ENCODE results near the gene COX10.
"Not testable (repeated sequence)": the region's sequence is repeated elsewhere in the genome, so short reads cannot be mapped to it uniquely, and the experiment has no call there.

COX10 gene

DNA sequence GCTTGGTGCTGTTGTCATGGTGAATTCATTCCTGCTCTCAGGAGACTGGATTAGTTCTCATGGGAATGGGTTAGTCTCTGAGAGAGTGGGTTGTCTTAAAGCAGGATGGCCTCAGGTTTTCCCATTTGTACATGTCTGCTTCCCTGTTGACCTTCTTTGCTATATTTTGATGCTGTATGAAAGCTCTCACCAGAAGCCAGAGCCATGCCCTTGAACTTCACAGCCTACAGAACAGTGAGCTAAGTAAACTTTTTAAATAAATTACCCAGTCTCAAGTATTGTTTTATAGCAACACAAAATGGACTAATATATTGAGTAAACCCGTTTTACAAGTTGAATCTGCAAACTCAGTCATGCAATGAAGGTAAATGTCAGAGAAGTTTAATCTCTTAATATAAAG is 100.6 kb downstream of the COX10 start:
- no peaks in the 10 kb centered on the region for H3K4me1 ChIP-seq (ENCODE audit: control insufficient read depth, insufficient read depth, low read length)
- no peaks in the 10 kb centered on the region for H3K36me3 ChIP-seq (ENCODE audit: control insufficient read depth in 2 of 2, insufficient read depth in 2 of 2, low read length in 2 of 2)
- no peaks in the 10 kb centered on the region for H3K27me3 ChIP-seq (ENCODE audit: control insufficient read depth in 1 of 2, insufficient read depth in 2 of 2, low read length in 2 of 2)
- H3K9me3 ChIP-seq (ENCODE audit: control insufficient read depth in 2 of 2, low read length in 2 of 2), result peaks cover 4 to 9% of the 10 kb centered on the region in 2 donors
- no peak overlapping the region for H3K27ac ChIP-seq (ENCODE audit: low read length)
- no peak overlapping the region for H3K9ac ChIP-seq (ENCODE audit: low read length in 2 of 2)
- H3K4me3 ChIP-seq (ENCODE audit: low read length in 2 of 2), result no peak overlapping the region

- not testable (repeated sequence) for H3K4me1 ChIP-seq (ENCODE audit: control insufficient read depth, insufficient read depth, low read length); H3K27me3 ChIP-seq (ENCODE audit: control insufficient read depth in 1 of 2, insufficient read depth in 2 of 2, low read length in 2 of 2); H3K27ac ChIP-seq (ENCODE audit: low read length); H3K9ac ChIP-seq (ENCODE audit: low read length in 2 of 2); H3K4me3 ChIP-seq (ENCODE audit: low read length in 2 of 2); H3K36me3 ChIP-seq (ENCODE audit: control insufficient read depth in 2 of 2, insufficient read depth in 2 of 2, low read length in 2 of 2); H3K9me3 ChIP-seq (ENCODE audit: control insufficient read depth in 2 of 2, low read length in 2 of 2)
Observed at GRCh38 chr17:14176989-14177388, 107.7 kb downstream of the COX10 start.

- H3K9ac ChIP-seq (ENCODE audit: low read length in 2 of 2); H3K4me1 ChIP-seq (ENCODE audit: control insufficient read depth, insufficient read depth, low read length); H3K36me3 ChIP-seq (ENCODE audit: control insufficient read depth in 2 of 2, insufficient read depth in 2 of 2, low read length in 2 of 2); H3K27me3 ChIP-seq (ENCODE audit: control insufficient read depth in 1 of 2, insufficient read depth in 2 of 2, low read length in 2 of 2); H3K9me3 ChIP-seq (ENCODE audit: control insufficient read depth in 2 of 2, low read length in 2 of 2); H3K4me3 ChIP-seq (ENCODE audit: low read length in 2 of 2); H3K27ac ChIP-seq (ENCODE audit: low read length): not testable (repeated sequence)
Observed at GRCh38 chr17:14177801-14178200, 108.5 kb downstream of the COX10 start.

GRCh38 chr17:14179951-14180350 is 110.6 kb downstream of the COX10 start:
- H3K9me3 ChIP-seq (ENCODE audit: control insufficient read depth in 2 of 2, low read length in 2 of 2); H3K9ac ChIP-seq (ENCODE audit: low read length in 2 of 2); H3K4me3 ChIP-seq (ENCODE audit: low read length in 2 of 2); H3K27ac ChIP-seq (ENCODE audit: low read length); H3K36me3 ChIP-seq (ENCODE audit: control insufficient read depth in 2 of 2, insufficient read depth in 2 of 2, low read length in 2 of 2); H3K4me1 ChIP-seq (ENCODE audit: control insufficient read depth, insufficient read depth, low read length); H3K27me3 ChIP-seq (ENCODE audit: control insufficient read depth in 1 of 2, insufficient read depth in 2 of 2, low read length in 2 of 2): not testable (repeated sequence)

GRCh38 chr17:14182084-14182483 is 112.8 kb downstream of the COX10 start:
- H3K27me3 ChIP-seq (ENCODE audit: control insufficient read depth in 1 of 2, insufficient read depth in 2 of 2, low read length in 2 of 2); H3K9me3 ChIP-seq (ENCODE audit: control insufficient read depth in 2 of 2, low read length in 2 of 2); H3K36me3 ChIP-seq (ENCODE audit: control insufficient read depth in 2 of 2, insufficient read depth in 2 of 2, low read length in 2 of 2); H3K9ac ChIP-seq (ENCODE audit: low read length in 2 of 2); H3K27ac ChIP-seq (ENCODE audit: low read length); H3K4me3 ChIP-seq (ENCODE audit: low read length in 2 of 2); H3K4me1 ChIP-seq (ENCODE audit: control insufficient read depth, insufficient read depth, low read length): not testable (repeated sequence)

GRCh38 chr17:14184536-14184935 is 115.2 kb downstream of the COX10 start:
- not testable (repeated sequence) for H3K27ac ChIP-seq (ENCODE audit: low read length); H3K4me3 ChIP-seq (ENCODE audit: low read length in 2 of 2); H3K36me3 ChIP-seq (ENCODE audit: control insufficient read depth in 2 of 2, insufficient read depth in 2 of 2, low read length in 2 of 2); H3K4me1 ChIP-seq (ENCODE audit: control insufficient read depth, insufficient read depth, low read length); H3K9ac ChIP-seq (ENCODE audit: low read length in 2 of 2); H3K27me3 ChIP-seq (ENCODE audit: control insufficient read depth in 1 of 2, insufficient read depth in 2 of 2, low read length in 2 of 2); H3K9me3 ChIP-seq (ENCODE audit: control insufficient read depth in 2 of 2, low read length in 2 of 2)

- not testable (repeated sequence) for H3K27me3 ChIP-seq (ENCODE audit: control insufficient read depth in 1 of 2, insufficient read depth in 2 of 2, low read length in 2 of 2); H3K4me1 ChIP-seq (ENCODE audit: control insufficient read depth, insufficient read depth, low read length); H3K27ac ChIP-seq (ENCODE audit: low read length); H3K36me3 ChIP-seq (ENCODE audit: control insufficient read depth in 2 of 2, insufficient read depth in 2 of 2, low read length in 2 of 2); H3K9me3 ChIP-seq (ENCODE audit: control insufficient read depth in 2 of 2, low read length in 2 of 2); H3K4me3 ChIP-seq (ENCODE audit: low read length in 2 of 2); H3K9ac ChIP-seq (ENCODE audit: low read length in 2 of 2)
Observed at GRCh38 chr17:14186443-14186842, 117.1 kb downstream of the COX10 start.

DNA sequence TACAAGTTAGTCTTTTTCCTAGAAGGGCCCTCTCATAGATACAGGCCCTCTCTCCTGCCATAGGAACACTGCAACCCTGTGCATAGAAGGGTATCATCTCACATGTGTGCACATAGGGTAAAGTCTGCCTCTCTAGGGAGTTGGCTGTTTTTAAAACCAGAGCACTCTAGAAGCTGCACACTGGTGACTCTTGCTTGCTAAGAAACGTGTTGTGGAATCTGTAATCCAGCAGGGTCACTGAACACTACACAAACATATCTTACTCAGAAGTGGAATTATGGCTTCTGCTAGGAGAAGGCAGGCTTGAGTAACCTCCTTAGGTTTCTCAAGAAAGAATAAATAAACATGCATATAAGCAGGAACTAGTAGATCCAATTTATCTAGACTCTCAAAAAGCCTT is 121.5 kb downstream of the COX10 start:
- H3K9ac ChIP-seq (ENCODE audit: low read length in 2 of 2); H3K27me3 ChIP-seq (ENCODE audit: control insufficient read depth in 1 of 2, insufficient read depth in 2 of 2, low read length in 2 of 2); H3K27ac ChIP-seq (ENCODE audit: low read length); H3K4me1 ChIP-seq (ENCODE audit: control insufficient read depth, insufficient read depth, low read length); H3K36me3 ChIP-seq (ENCODE audit: control insufficient read depth in 2 of 2, insufficient read depth in 2 of 2, low read length in 2 of 2); H3K4me3 ChIP-seq (ENCODE audit: low read length in 2 of 2); H3K9me3 ChIP-seq (ENCODE audit: control insufficient read depth in 2 of 2, low read length in 2 of 2): not testable (repeated sequence)

DNA sequence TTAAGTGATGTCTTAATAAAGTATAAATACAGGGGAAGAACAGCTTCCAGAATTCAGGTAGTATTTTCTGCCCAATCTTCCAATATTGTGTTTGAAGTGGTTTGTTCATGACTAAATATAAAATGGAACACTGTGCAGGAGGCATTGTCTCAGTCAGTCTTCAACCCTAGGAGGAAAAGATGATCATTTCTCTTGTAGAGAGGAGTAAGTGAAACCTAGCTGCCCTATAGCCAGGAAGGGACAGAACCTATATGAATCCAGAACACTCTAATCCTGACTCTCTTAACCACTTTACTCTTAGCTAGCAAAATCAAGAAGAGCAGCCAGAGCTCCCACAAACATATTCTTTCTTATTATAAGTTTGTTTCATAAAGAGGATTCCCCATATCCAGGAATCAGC is 122.2 kb downstream of the COX10 start:
- H3K4me3 ChIP-seq (ENCODE audit: low read length in 2 of 2); H3K36me3 ChIP-seq (ENCODE audit: control insufficient read depth in 2 of 2, insufficient read depth in 2 of 2, low read length in 2 of 2); H3K9me3 ChIP-seq (ENCODE audit: control insufficient read depth in 2 of 2, low read length in 2 of 2); H3K27ac ChIP-seq (ENCODE audit: low read length); H3K9ac ChIP-seq (ENCODE audit: low read length in 2 of 2); H3K27me3 ChIP-seq (ENCODE audit: control insufficient read depth in 1 of 2, insufficient read depth in 2 of 2, low read length in 2 of 2); H3K4me1 ChIP-seq (ENCODE audit: control insufficient read depth, insufficient read depth, low read length): not testable (repeated sequence)

GRCh38 chr17:14192039-14192438 is 122.7 kb downstream of the COX10 start:
- not testable (repeated sequence) for H3K27ac ChIP-seq (ENCODE audit: low read length); H3K4me3 ChIP-seq (ENCODE audit: low read length in 2 of 2); H3K4me1 ChIP-seq (ENCODE audit: control insufficient read depth, insufficient read depth, low read length); H3K9me3 ChIP-seq (ENCODE audit: control insufficient read depth in 2 of 2, low read length in 2 of 2); H3K36me3 ChIP-seq (ENCODE audit: control insufficient read depth in 2 of 2, insufficient read depth in 2 of 2, low read length in 2 of 2); H3K9ac ChIP-seq (ENCODE audit: low read length in 2 of 2); H3K27me3 ChIP-seq (ENCODE audit: control insufficient read depth in 1 of 2, insufficient read depth in 2 of 2, low read length in 2 of 2)

GRCh38 chr17:14192636-14193344 is 123.5 kb downstream of the COX10 start:
- not testable (repeated sequence) for H3K9ac ChIP-seq (ENCODE audit: low read length in 2 of 2); H3K9me3 ChIP-seq (ENCODE audit: control insufficient read depth in 2 of 2, low read length in 2 of 2); H3K36me3 ChIP-seq (ENCODE audit: control insufficient read depth in 2 of 2, insufficient read depth in 2 of 2, low read length in 2 of 2); H3K4me3 ChIP-seq (ENCODE audit: low read length in 2 of 2); H3K27ac ChIP-seq (ENCODE audit: low read length); H3K27me3 ChIP-seq (ENCODE audit: control insufficient read depth in 1 of 2, insufficient read depth in 2 of 2, low read length in 2 of 2); H3K4me1 ChIP-seq (ENCODE audit: control insufficient read depth, insufficient read depth, low read length)

Measured in stomach smooth muscle (tissue), 2 donors.